ENCODE results near the gene RUNX3.

- TF ChIP-seq CTCF (IDR thresholded peaks at IDR 0.05; ENCODE audit: insufficient read depth, low read length, poor library complexity, severe bottlenecking) (no peak), EZH2phosphoT487 (conservative IDR thresholded peaks at IDR 0.05; ENCODE audit: low read length) (no peak)
Measured at GRCh38 chr1:24864370-24864777, 65.7 kb downstream of the RUNX3 start.
